ENCODE results near the gene SLC6A6.

DNA sequence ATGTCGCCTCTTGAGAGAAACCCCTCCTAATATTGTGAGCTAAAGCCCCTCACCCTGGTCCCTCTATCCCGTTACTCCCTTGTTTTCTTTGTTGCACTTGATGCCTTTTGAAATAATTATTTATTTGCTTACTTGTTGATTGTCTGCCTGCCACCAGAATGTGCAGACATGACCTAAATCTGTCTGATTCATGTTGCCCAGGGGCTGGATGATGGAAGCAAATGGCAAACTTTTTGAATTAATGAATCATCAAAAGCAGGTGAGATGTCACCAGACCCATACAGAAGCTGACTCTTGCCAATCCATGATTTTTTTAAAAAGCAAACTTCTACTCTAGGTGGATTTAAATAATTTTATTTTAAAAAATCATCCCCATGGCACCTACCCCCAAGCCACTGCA lies 88.4 kb downstream of the SLC6A6 start:
- TF ChIP-seq CTCF (IDR thresholded peaks at IDR 0.05; ENCODE audit: low read depth, low read length, missing input control) (no peak), REST (IDR thresholded peaks at IDR 0.05) (no peak), RAD21 (IDR thresholded peaks at IDR 0.05) (no peak), TAF1 (conservative IDR thresholded peaks at IDR 0.05) (no peak), GABPA (IDR thresholded peaks at IDR 0.05 in 1 of 2, conservative IDR thresholded peaks at IDR 0.05 in 1 of 2) (no peak), EGR1 (IDR thresholded peaks at IDR 0.05; ENCODE audit: low read depth in 2 of 2) (no peak), YY1 (IDR thresholded peaks at IDR 0.05) (no peak), JUND (IDR thresholded peaks at IDR 0.05) (no peak), SP1 (IDR thresholded peaks at IDR 0.05) (no peak), MAX (IDR thresholded peaks at IDR 0.05) (no peak), FOXA1 (IDR thresholded peaks at IDR 0.05) (no peak)
- TF ChIP-seq, protein P1, sequence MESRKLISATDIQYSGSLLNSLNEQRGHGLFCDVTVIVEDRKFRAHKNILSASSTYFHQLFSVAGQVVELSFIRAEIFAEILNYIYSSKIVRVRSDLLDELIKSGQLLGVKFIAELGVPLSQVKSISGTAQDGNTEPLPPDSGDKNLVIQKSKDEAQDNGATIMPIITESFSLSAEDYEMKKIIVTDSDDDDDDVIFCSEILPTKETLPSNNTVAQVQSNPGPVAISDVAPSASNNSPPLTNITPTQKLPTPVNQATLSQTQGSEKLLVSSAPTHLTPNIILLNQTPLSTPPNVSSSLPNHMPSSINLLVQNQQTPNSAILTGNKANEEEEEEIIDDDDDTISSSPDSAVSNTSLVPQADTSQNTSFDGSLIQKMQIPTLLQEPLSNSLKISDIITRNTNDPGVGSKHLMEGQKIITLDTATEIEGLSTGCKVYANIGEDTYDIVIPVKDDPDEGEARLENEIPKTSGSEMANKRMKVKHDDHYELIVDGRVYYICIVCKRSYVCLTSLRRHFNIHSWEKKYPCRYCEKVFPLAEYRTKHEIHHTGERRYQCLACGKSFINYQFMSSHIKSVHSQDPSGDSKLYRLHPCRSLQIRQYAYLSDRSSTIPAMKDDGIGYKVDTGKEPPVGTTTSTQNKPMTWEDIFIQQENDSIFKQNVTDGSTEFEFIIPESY (IDR thresholded peaks at IDR 0.05) = no peak

Data from liver (tissue), 3 donors.